Activated CD4-positive, alpha-beta T cell treated with anti-CD3 and anti-CD28 coated beads, Interleukin-2, amount 50 U/mL, for 24 hours (primary cell): ENCODE data around the gene ST3GAL2.

ENCODE experiments used
- DNase-seq, 2 donors: peaks; one replicate each; pipeline ENCODE4 v3.0.0-alpha.2; 2020; ENCODE audit warnings: low read depth in 1 of 2, low spot score in 1 of 2

ST3GAL2 gene

DNA sequence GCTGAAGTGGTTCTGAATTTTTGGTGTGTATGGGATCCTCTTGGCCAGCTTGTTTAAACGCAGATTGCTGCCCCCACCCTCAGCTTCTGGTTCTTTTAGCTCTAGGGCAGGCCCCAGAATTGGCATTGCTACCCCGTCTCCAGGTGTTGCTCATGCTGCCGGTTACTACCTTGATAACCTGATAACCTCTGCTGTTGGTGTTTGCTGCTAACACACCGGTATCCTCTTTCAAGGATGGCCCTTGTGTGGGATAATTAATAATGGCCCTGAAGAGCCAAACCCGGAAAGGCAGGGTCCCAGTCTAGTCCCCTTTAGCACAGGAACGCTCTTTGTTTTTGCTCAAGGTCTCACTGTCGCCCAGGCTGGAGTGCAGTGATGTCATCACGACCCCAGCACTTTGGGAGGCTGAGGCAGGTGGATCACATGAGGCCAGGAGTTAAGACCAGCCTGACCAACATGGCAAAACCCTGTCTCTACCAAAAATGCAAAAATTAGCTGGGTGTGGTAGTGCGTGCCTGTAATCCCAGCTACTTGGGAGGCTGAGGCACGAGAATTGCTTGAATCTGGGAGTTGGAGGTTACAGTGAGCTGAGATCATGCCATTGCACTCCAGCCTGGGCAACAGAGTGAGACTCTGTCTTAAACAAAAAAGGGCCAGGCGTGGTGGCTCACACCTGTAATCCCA, 1.3 kb upstream of the ST3GAL2 start:
- DNase-seq: no peak

DNA sequence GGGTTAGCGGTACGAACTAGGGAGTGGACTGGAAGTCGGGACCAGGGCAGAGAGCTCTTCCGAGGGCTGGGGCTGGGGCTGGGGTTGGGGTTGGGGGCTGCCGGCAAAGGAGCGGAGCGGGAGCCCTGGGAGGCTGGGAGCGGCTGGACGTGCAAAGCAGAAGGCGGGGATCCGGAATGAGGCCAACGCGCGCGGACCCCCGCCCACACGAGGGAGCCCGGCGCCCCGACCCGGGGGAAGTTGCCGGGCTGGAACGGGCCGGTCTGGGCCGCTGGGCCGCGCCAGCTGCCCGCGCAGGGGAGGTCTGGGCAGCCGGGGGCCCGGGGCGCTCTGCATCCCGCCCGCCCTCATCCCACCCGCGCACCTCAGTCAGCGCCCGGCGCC, 323 bp downstream of the ST3GAL2 start:
- DNase-seq: no peak

DNA sequence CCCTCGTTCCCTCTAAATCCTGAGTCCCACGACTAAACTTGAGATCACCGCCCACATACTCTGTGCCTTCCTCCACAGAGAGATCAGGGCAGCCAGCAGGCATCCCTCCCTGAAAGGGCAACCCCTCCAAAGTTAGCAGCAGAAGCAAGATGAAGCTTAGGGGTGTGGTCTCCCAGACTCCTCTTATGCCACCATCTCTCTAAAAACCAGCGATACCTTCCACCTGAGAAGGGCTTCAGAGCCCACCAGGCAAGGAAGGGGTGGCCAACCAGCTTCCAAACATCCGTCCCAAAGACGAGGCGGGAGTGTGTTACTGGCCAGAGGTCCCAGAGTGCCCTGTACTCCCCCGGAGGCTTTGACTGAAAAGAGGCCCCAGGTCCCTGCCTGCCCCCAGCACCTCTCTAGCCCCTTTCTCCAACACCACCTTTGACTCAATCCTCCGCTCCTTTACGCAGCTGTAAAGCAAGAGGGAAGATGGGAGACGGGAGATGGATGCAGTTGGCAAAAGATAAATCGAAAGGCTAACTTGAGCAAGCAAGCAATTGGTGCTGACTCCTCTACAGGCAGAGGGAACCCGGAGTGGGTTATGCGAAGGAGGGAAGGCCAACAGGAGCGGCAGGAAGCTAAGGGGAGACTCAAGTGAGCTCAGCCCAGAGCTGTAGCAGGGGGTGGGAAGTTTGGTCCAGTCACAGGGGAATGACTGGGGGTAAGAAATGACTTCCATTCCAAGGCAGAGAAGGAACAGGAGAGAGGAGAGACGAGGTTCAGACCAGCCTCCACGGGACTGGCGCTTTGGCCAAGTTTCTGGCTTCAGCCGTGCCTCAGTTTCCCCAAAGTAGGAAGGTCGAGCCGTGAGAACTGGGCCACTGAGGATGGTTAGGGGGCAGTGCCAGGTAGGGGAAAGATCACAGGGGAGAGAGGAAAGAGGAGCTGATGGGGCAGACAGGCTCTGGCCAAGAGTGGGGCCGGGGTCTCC, 1.0 kb downstream of the ST3GAL2 start:
- DNase-seq: no peak

DNA sequence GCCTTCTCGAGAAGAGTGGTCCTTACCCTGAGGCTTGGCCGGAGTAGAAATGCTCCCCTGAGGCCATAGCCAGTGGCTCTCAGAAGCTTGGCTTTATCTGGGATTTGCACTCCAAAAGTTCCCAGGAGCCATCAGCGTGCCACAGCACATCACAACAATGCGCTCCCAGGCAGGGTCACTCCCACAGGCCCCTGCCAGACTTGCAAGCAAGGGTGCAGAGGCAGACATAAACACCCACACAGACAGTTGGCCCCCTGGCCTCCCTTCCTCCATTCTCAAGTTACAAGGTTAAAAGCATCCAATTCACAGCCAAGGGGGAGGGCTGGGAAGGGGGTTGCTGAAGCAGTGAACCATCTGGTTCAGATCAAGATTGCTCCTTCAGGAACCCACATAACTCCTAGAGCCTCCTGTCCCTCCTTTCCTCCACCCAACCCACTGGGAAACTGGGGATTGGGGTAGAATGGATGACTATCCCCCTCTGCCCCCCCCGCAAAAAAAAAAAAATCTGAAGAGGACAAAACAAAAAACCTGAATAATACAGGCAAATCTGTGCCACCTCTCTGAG, 1.8 kb downstream of the ST3GAL2 start:
- no peak for DNase-seq

DNA sequence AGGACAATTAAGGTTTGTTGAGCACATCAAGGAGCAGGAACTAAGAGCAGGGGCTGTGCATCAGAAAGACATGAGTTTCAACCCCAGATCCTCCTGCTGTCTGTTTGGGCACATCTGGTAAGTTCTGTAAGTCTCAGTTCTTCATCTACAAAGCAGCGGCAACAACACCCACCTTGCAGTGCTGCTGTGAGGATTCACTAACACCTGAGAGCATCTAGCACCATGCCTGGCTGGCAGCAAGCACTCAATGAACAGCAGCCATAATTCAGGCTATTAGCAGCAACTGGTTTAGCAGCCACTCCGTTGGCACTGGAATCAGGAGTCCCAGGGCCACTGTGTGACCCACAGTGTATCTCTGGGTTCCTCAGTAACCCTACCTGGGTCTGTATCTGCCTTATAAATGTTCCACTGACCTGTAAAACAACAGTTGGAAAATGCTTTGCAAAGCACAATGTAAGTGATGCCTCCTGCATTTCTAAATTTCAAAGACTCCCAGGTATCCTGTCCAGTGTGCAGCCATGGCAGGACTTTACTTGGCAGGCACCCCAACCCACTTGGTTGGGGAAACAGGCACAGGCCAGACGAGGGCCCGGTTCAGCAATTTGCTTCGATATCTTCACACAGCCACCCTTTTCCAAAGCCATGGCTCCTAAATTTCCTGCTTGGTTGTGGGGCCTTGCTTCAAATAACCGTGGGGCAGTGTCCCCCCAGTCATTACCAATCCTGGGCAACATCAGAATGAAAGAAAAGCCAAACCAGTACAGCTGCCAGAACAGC, 4.2 kb downstream of the ST3GAL2 start:
- DNase-seq: no peak

DNA sequence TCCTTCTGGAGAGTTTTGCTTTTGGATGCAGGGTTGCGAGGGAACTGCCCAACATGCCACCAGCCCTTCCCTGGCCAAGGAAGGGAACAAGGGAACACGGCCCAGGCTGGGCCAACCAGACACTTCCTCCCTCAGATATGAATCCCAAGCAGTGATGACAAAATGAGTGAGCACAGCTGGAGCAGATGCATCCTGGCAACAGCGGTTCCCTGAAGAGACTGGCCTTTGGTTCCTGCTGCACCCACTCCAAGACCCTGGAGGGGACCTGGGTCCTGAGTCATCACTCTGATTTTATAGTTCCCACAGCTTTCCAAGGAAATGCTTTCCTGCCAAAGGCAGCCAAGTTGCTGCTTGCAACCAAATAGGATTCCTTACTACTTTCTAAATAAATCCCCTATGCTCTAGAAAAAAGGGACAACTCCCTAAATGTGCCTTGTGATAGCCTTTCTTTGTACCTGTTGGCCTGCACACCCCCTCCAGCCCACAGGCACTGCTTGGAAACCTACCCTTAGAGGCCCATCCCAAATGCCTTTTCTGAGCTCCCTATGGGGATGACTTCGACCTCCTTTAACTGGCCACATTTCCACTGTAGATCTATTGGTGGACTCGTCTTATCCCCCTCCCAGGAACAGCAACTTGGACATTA, 5.3 kb downstream of the ST3GAL2 start:
- DNase-seq: no peak

DNA sequence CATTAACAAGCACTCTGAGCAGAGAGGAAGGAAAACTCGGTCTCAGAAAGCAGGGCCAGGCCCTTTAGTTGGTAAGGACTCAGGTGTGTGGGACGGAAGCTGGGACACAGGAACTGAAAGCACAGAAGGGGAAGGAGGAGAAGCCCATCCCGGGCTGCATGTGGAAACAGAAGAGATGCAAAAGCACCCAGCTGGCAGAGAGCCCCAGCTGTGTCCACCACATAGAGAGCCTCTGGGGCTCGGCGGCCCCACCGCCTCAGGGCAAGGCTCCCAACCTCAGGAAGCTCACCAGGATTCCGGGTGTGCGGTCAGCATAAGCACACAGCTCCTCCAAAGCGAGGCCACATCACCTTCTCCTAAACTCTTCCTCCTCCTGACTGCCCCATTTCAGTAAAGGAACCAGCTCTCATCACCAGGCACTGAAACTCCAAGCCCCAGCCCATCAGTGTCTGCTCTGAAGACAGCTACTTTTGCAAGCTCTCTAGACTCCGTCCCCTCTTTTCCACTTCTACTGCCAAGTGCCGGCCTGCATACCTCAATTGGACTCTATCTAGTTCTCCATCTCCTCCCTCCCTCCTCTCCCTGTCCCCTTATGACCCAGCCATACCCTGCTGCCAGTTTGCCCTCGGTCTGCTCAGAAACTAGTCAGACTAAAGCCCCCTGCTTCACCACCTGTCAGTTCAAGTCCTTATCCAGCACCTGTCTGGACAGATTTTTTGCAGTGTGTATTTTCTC, 6.0 kb downstream of the ST3GAL2 start:
- no peak for DNase-seq

DNA sequence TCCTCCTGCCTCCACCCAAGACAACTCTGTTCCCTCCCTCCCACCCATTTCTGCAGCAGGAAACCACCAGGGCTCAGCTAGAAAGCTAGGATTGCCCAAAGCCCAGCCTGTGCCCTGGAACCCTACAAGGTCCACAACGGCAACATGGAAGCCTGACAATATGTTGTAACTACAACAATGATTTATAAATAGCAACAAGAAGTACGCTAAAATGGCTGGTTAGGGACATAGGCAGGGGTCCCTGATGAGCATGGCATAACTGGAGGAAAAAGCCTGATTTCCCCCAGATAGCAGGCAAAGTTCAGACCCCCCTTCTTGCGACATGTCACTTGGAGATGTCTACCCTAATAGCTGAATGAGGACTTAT, 6.6 kb downstream of the ST3GAL2 start:
- DNase-seq: no peak

DNA sequence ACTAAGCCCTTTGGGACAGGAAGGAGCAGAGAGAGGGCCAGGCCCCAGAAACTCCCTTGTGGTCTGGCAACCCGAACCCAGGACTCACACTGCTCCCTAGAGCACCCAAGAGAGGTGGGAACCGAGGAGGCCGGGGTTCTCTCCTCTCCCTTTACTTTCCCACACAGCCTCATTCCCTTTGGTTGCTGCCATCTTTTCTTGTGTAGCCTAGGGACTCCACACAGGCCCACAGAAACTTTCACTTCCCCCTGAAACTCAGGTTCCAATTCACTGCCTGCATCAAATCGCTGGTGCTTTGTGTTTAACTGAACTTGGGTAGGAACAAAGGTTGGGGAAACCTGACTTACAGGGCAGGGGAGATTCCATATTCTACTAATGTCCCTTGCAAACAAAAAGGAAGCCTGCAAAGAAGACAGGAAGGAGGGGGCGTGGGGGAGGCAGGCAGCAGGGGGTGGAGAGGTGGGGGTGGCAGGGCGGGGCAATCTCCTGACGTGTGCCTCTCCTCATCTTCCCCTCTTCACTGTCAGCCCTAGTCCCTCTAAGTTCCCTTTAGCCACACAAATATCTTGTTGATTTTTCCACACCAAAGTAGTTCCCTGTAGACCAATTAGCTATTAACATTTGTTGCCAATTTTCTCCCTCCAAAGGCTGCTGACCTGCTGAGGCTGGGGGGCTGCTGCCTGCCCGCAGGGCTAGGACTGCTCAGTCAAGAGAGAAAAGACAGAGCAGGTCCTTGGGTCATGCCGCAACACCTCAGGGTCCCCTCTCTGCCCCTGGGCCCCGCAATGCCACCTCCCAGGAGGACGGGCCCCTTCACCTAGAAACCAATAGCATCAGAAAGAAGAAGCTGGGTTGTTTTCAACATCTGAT, 8.0 kb downstream of the ST3GAL2 start:
- DNase-seq: peak in 1 of 2 donors; percentile 29

DNA sequence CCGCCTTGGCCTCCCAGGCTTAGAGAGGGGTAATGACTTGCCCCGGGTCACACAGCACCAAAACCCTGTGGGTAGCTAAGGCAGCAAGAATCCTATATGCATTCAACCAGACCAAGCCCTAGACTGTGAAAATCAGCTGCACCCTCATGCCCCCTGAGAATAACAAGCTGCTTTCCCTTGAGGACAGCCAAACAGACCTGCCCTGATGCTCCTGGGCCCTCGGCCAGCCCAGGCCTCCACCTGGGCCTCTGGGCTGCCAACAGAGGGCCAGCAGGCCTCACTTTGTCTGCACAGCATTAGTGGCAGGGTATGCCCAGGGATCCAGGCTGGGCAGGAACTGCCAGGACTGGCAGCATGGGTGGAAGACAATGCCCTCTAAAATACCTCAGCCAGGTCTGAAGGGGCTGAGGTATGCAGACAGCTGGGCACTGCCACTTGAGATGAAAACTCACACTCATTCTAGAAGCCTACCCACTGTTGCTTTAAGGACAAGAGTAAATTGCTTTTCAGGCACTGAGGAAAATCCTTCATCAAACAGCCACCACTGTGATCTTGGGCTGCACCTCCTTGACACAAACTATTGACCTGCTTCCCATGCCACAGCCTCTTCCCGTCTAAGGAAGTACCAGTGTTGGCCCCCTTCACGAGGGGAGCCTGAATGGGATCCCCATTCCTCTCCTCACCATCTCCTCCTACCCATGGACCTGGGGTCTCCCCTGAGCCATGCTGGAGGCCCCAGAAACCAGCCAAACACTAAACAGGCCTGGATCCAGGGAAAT, 8.8 kb downstream of the ST3GAL2 start:
- DNase-seq: no peak

DNA sequence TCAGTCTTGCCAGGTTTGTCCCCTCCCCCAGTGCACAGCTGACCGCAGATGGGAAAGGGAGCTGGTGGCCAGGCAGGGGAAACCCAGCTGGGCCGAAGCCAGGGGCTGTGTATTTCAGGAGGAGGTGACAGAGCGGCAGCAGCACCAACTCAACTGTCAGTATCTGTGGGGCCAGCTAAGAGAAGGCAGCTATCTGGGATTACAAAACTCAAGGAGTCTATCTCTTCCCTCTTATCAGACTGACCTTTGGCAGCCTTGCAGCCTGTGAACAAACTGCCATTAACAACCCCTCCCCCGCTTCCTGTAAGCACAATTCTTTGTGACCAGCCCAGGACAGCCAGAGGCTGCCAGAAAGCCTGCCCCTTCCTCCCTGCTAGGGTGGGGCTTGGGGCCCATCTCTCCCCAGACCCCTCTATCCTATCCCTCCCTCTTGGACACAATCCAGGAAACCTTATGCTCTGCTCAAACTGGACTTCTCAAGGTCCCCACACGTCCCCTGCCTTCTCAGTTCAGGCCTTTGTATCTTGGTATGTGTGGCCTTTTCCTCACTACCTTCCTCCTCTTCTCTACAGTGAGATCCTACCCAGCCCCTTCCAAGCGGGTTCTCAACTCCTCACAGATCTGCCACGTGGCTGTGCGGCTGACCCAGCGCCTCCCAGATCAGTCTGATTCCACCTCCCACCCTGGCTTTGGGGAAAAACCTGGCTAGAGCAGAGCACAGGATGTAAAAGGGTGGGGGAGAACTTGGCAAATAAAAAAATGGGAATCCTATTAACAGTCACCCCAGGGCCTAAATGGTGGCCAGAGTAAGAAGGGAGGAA, 10.5 kb downstream of the ST3GAL2 start:
- DNase-seq: peak in 1 of 2 donors; percentile 37

DNA sequence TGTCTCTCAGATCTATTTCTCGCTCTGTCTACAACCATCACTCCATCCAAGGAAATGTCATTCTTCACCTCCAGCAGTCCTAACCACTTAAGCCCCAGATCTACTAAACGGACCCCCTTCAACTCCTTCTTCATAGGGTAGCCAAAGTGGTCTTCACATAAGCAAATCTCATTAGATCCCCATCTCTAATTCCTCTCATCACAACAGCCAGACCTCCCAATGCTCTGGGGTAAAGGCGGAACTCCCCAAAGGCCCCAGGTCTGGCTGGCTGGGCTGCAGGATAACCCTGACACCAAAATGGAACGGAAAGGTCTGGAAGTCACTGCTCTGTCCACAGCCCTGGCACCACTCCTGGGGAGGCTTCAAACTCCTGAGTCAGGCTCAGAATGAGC, 11.1 kb downstream of the ST3GAL2 start:
- DNase-seq: no peak

DNA sequence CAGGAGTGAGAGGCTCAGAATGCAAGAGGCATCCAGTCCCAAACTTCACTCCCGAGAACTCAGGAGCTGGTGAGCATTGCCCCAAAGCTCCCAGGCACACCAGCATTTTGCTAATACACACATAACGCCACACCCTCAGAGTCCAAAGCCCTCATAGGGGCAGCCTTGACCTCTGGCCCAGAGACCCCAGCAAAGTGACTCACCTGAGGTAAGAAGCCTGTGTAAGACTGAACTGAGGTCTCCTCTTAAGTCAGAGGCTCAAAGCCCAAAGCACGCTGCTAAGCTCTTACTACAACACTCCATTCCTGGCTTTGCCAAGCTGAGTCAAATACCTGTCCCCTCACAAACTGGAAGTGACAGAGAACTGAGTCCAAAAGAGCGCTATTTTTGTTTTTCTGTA, 16.4 kb downstream of the ST3GAL2 start:
- DNase-seq: no peak

DNA sequence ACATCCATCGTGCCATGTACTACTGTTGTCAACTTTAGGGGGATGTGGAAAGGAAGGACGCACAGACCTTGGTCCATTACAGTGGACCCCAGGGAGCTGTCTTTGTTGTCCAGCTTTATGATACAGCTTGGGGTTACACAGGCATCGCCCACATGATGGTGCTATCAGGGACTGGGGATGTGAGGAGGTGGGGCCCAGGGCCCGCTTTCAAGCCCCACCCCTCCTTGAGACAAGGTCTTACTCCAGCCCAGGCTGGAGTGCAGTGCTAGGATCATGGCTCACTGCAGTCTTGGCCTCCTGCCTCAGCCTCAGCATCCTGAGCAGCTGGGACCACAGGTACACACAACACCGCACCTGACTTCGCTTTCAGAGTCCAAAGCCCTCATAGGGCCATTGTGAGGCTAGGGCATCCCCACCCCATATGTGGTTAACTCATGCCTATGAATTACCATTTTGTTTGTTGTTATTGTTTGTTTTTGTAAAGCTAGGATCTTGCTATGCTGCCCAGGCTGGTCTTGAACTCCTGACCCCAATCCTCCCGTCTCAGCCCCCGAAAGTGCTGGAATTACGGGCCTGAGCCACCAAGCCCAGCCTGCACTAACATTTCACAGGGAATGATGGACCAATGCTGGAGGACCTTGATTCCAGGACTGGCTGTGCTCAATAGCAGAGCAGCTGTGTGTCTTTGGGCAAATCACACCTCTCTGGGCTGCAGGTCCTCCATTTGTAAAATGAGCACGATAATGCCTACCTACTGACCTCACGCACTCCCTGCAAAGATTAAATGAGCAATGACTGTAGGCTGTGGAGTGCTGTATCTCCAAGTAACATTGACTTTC, 17.2 kb downstream of the ST3GAL2 start:
- no peak for DNase-seq

DNA sequence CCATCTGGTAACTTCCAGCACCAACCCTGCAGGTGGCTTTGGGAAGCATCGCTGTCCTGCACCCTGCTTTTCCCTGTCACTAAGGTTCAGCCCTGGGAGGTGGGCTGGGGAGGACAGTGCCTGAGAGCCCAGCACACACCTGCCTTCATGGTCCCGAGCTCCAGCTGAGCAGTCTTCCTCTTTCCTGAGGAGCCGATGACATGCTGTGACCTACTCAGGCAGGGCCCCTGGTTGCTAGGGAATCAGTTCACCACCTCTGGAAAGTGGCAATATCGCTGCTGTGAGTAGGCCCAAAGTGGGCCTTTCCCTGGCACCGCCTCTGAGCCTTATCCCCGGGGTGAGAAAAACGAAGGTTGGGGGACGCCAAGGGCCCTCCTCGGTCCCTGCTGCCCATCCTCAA, 17.9 kb downstream of the ST3GAL2 start:
- no peak for DNase-seq

DNA sequence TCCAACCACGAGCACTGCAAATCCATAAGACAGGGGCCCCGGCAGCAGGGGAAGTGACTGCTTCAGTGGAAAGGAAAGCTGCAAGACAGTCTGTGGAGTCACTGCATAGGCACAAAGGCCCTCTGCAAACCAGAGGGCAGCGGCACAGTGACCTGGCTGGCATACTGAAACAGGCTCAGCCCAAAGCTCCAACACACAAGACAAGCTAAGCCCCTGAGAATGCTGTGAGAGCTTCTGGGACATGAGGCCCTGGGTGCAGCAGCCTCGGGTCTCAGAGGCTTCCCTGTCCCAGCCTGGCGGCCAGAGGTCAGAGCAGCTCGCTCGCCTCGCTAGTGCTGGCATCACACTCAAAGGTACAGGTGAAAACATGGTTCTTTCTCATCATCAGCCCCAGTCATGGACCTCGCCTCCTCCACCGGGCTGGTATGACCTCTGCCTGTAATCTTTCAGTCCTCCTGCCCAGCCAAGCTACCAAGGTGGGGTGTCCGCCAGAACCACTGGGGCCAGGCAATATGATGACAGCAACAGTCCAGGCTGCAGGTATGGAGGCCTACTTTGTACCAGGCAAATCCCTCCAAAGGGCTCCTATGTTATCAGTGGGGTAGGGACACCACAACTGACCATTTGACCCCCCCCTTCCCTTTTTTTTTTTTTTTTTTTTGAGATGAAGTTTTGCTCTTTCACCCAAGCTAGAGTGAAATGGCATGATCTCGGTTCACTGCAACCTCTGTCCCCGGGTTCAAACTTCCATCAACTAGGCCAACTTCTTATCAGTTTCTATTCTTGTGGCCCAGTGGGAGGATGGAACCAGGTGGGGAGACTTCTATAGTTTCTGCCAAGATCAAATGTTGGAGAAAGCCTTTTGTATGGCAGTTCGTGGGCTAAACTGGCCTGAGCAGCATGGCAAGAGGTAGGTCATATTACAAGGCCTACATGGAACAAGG, 19.2 kb downstream of the ST3GAL2 start:
- no peak for DNase-seq
